Common myeloid progenitor, CD34-positive (primary cell): ENCODE results near the gene SLC6A12.
A peak's percentile ranks its signal among the peaks of the same experiment; 100 is the strongest.

Source experiments
- CTCF ChIA-PET: fragments of 350-600 bp; sonication (Branson Sonifier 250); formaldehyde crosslinking; loops from one replicate; lab custom pipeline; 2021; ENCODE audit warnings: antibody characterized with exemption; lab: Charles Lee
- POLR2A ChIA-PET: fragments of 350-600 bp; sonication (Branson Sonifier 250); formaldehyde crosslinking; loops from one replicate; lab custom pipeline; 2021; ENCODE audit warnings: antibody characterized with exemption; lab: Charles Lee
- DNase-seq, 3 donors: peaks; one replicate each; pipeline versions ENCODE4 v3.0.0 to v3.0.0-alpha.2; 2013
- H3K27ac ChIP-seq, 2 experiments: 1 replicate in 1 of 2; 2 replicates in 1 of 2; pipeline ENCODE4 v1.7.0; 2013; ENCODE audit warnings: inconsistent platforms in 2 of 2, low read length in 2 of 2, mild to moderate bottlenecking in 2 of 2, low read depth in 1 of 2, moderate library complexity in 1 of 2; ENCODE audit not compliant: severe bottlenecking in 2 of 2, insufficient read depth in 1 of 2, poor library complexity in 1 of 2
- H3K27me3 ChIP-seq, 5 experiments: replicated peaks in 2 of 5; 1 replicate in 3 of 5; 2 replicates in 2 of 5; pipeline versions ENCODE4 v1.6.1 to v1.7.0; 2013; ENCODE audit warnings: low read length in 4 of 5, mild to moderate bottlenecking in 2 of 5, moderate library complexity in 2 of 5, inconsistent platforms in 1 of 5; ENCODE audit not compliant: insufficient read depth in 5 of 5, control insufficient read depth in 4 of 5
- H3K36me3 ChIP-seq, 4 experiments: 1 replicate in 2 of 4; 2 replicates in 2 of 4; pipeline versions ENCODE4 v1.6.1 to v1.7.0; 2013; ENCODE audit warnings: low read length in 3 of 4, control low read depth in 1 of 4, mild to moderate bottlenecking in 1 of 4; ENCODE audit not compliant: control insufficient read depth in 4 of 4, insufficient read depth in 4 of 4
- H3K4me1 ChIP-seq, 4 experiments: 1 replicate in 3 of 4; 2 replicates in 1 of 4; pipeline versions ENCODE4 v1.6.1 to v1.7.1; 2013; ENCODE audit warnings: low read length in 3 of 4, mild to moderate bottlenecking in 3 of 4, control low read depth in 1 of 4, inconsistent platforms in 1 of 4, moderate library complexity in 1 of 4; ENCODE audit not compliant: control insufficient read depth in 4 of 4, insufficient read depth in 4 of 4; ENCODE audit errors: control extremely low read depth in 1 of 4
- H3K4me3 ChIP-seq, 7 experiments: 1 replicate in 4 of 7; 2 replicates in 3 of 7; pipeline versions ENCODE4 v1.5.1 to v1.7.0; 2013; ENCODE audit warnings: mild to moderate bottlenecking in 7 of 7, low read length in 6 of 7, moderate library complexity in 6 of 7, inconsistent platforms in 2 of 7, low read depth in 2 of 7, control low read depth in 1 of 7; ENCODE audit not compliant: insufficient read depth in 4 of 7, control insufficient read depth in 1 of 7; ENCODE audit errors: extremely low read depth in 1 of 7
- H3K9me3 ChIP-seq, 5 experiments: 1 replicate in 4 of 5; 2 replicates in 1 of 5; pipeline versions ENCODE4 v1.6.1 to v1.7.1; 2013; ENCODE audit warnings: low read length in 4 of 5, mild to moderate bottlenecking in 2 of 5, inconsistent platforms in 1 of 5, low read depth in 1 of 5, moderate library complexity in 1 of 5; ENCODE audit not compliant: control insufficient read depth in 4 of 5, insufficient read depth in 2 of 5; ENCODE audit errors: control extremely low read depth in 1 of 5
- WGBS: methylation state at CpG from one replicate; pipeline ENCODE4 v1.1.5; 2013; ENCODE audit not compliant: insufficient coverage; 5-methylcytosine and 5-hydroxymethylcytosine counted together

The SLC6A12 gene

GRCh38 chr12:256225-256624 is 42.3 kb upstream of the SLC6A12 start:
- Histone ChIP-seq H3K36me3 (no peaks in the 10 kb centered on the region), H3K27me3 (peaks cover 0 to 21% (median 8%) of the 10 kb centered on the region in 5 experiments), H3K27ac (no peak overlapping the region), H3K4me1 (no peaks in the 10 kb centered on the region), H3K4me3 (no peak overlapping the region), H3K9me3 (no peaks in the 10 kb centered on the region)
- 99% methylated on average over 6 of the region's 6 CpGs for WGBS
- POLR2A ChIA-PET = no interaction called here
- CTCF ChIA-PET = interaction anchor here (1.0 kb wide), 1 partner anchor 37 kb away, joined by 3 read pairs; no protein-coding TSS in a partner anchor
- DNase-seq = no peak

- Histone ChIP-seq H3K36me3 (no peaks in the 10 kb centered on the region), H3K27ac (no peak overlapping the region), H3K9me3 (no peaks in the 10 kb centered on the region), H3K4me3 (no peak overlapping the region), H3K4me1 (no peaks in the 10 kb centered on the region), H3K27me3 (peaks cover 0 to 19% (median 8%) of the 10 kb centered on the region in 5 experiments)
- no peak for DNase-seq
- POLR2A ChIA-PET = no interaction called here
- CTCF ChIA-PET = interaction anchor here (1.5 kb wide), 1 partner anchor 30 kb away, joined by 3 read pairs; no protein-coding TSS in a partner anchor
- 100% methylated on average over 3 of the region's 9 CpGs for WGBS
Measured at GRCh38 chr12:254912-255311, 41.0 kb upstream of the SLC6A12 start.

GRCh38 chr12:254039-254438 is 40.1 kb upstream of the SLC6A12 start:
- H3K4me3 ChIP-seq = no peak overlapping the region
- no peaks in the 10 kb centered on the region for H3K4me1 ChIP-seq
- POLR2A ChIA-PET = no interaction called here
- no peak for DNase-seq
- H3K27ac ChIP-seq = no peak overlapping the region
- peaks cover 0 to 16% (median 8%) of the 10 kb centered on the region in 5 experiments for H3K27me3 ChIP-seq
- CTCF ChIA-PET = no interaction called here
- H3K36me3 ChIP-seq = no peaks in the 10 kb centered on the region
- H3K9me3 ChIP-seq = no peaks in the 10 kb centered on the region
- 82% methylated on average over 8 of the region's 10 CpGs for WGBS

GRCh38 chr12:253116-253831 is 39.3 kb upstream of the SLC6A12 start:
- Histone ChIP-seq H3K9me3 (peaks cover 0 to 6% (median under 1%) of the 10 kb centered on the region in 5 experiments), H3K27me3 (peaks cover 0 to 13% (median 3%) of the 10 kb centered on the region in 5 experiments), H3K4me1 (no peaks in the 10 kb centered on the region), H3K27ac (no peak overlapping the region), H3K36me3 (no peaks in the 10 kb centered on the region), H3K4me3 (no peak overlapping the region)
- POLR2A ChIA-PET = no interaction called here
- CTCF ChIA-PET = no interaction called here
- WGBS = 96% methylated on average over 12 of the region's 12 CpGs
- DNase-seq = no peak

- ChIA-PET CTCF (no interaction called here), POLR2A (no interaction called here)
- H3K27me3 ChIP-seq = peaks cover 0 to 8% (median 3%) of the 10 kb centered on the region in 5 experiments
- DNase-seq = no peak
- peaks cover 0 to 11% (median 4%) of the 10 kb centered on the region in 5 experiments for H3K9me3 ChIP-seq
- no peaks in the 10 kb centered on the region for H3K36me3 ChIP-seq
- no CpG with 5 or more reads among the region's 5 CpGs for WGBS
- H3K27ac ChIP-seq = no peak overlapping the region
- no peak overlapping the region for H3K4me3 ChIP-seq
- H3K4me1 ChIP-seq = no peaks in the 10 kb centered on the region
Measured at GRCh38 chr12:252636-253035, 38.7 kb upstream of the SLC6A12 start.

- Histone ChIP-seq H3K9me3 (peaks cover 0 to 23% (median 8%) of the 10 kb centered on the region in 5 experiments), H3K36me3 (no peaks in the 10 kb centered on the region), H3K4me1 (no peaks in the 10 kb centered on the region), H3K4me3 (no peak overlapping the region), H3K27me3 (no peaks in the 10 kb centered on the region), H3K27ac (no peak overlapping the region)
- ChIA-PET POLR2A (no interaction called here), CTCF (no interaction called here)
- peak; percentile 17 to 64 (median 63) for DNase-seq
- no CpG with 5 or more reads among the region's 3 CpGs for WGBS
Measured at GRCh38 chr12:247271-247670, 33.3 kb upstream of the SLC6A12 start.

GRCh38 chr12:243381-243780 is 29.4 kb upstream of the SLC6A12 start:
- Histone ChIP-seq H3K27me3 (no peaks in the 10 kb centered on the region), H3K4me3 (no peak overlapping the region), H3K9me3 (peaks cover 0 to 18% (median 10%) of the 10 kb centered on the region in 5 experiments), H3K36me3 (no peaks in the 10 kb centered on the region), H3K27ac (no peak overlapping the region), H3K4me1 (no peaks in the 10 kb centered on the region)
- WGBS = 56% methylated on average over 3 of the region's 4 CpGs
- ChIA-PET POLR2A (no interaction called here), CTCF (no interaction called here)
- no peak for DNase-seq
